HG02759 (cell line): ENCODE results near the gene RBP3.

ENCODE experiments used
- ATAC-seq: cut with Tn5 transposase; IDR thresholded peaks from one replicate; pipeline ENCODE4 v1.9.1; 2021; ENCODE audit warnings: mild to moderate bottlenecking, moderate library complexity; ENCODE audit not compliant: unreplicated experiment

Gene RBP3

GRCh38 chr10:47317251-47317650 lies 30.9 kb upstream of the RBP3 start:
- no peak for ATAC-seq

GRCh38 chr10:47318706-47319105 lies 29.5 kb upstream of the RBP3 start:
- no peak for ATAC-seq

- ATAC-seq: no peak
Observed at GRCh38 chr10:47319784-47320183, 28.4 kb upstream of the RBP3 start.

GRCh38 chr10:47320812-47321211 lies 27.4 kb upstream of the RBP3 start:
- no peak for ATAC-seq

- ATAC-seq: no peak
Observed at GRCh38 chr10:47321521-47322195, 26.5 kb upstream of the RBP3 start.

- ATAC-seq: no peak
Observed at GRCh38 chr10:47322300-47323061, 25.7 kb upstream of the RBP3 start, which contains the start of gene GDF2. TSS of gene GDF2 (plus strand) at chr10:47322454. CDS start at chr10:47322669, 215 bp downstream.

- ATAC-seq: no peak
Observed at GRCh38 chr10:47323087-47323486, 25.1 kb upstream of the RBP3 start.

- no peak for ATAC-seq
Observed at GRCh38 chr10:47323636-47324296, 24.4 kb upstream of the RBP3 start.

- ATAC-seq: no peak
Observed at GRCh38 chr10:47325303-47326291, 22.6 kb upstream of the RBP3 start.

- no peak for ATAC-seq
Observed at GRCh38 chr10:47326306-47326926, 21.7 kb upstream of the RBP3 start.

GRCh38 chr10:47326927-47327330 lies 21.2 kb upstream of the RBP3 start:
- ATAC-seq: no peak

- no peak for ATAC-seq
Observed at GRCh38 chr10:47329855-47330254, 18.3 kb upstream of the RBP3 start.

- no peak for ATAC-seq
Observed at GRCh38 chr10:47330366-47330765, 17.8 kb upstream of the RBP3 start.

- ATAC-seq: no peak
Observed at GRCh38 chr10:47330804-47331203, 17.4 kb upstream of the RBP3 start.

GRCh38 chr10:47331491-47331890 lies 16.7 kb upstream of the RBP3 start:
- ATAC-seq: no peak

- ATAC-seq: no peak
Observed at GRCh38 chr10:47331954-47332353, 16.2 kb upstream of the RBP3 start.

- no peak for ATAC-seq
Observed at GRCh38 chr10:47332371-47332770, 15.8 kb upstream of the RBP3 start.

GRCh38 chr10:47332946-47333345 lies 15.2 kb upstream of the RBP3 start:
- ATAC-seq: no peak

- ATAC-seq: no peak
Observed at GRCh38 chr10:47333532-47333931, 14.6 kb upstream of the RBP3 start.
